ENCODE results near the gene ALDH1A1.

Gene ALDH1A1

GRCh38 chr9:72894342-72894741, 58.5 kb downstream of the ALDH1A1 start (continued):
- TF ChIP-seq, protein P1, sequence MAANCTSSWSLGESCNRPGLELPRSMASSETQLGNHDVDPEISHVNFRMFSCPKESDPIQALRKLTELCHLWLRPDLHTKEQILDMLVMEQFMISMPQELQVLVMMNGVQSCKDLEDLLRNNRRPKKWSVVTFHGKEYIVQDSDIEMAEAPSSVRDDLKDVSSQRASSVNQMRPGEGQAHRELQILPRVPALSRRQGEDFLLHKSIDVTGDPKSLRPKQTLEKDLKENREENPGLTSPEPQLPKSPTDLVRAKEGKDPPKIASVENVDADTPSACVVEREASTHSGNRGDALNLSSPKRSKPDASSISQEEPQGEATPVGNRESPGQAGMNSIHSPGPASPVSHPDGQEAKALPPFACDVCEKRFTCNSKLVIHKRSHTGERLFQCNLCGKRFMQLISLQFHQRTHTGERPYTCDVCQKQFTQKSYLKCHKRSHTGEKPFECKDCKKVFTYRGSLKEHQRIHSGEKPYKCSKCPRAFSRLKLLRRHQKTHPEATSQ (tag by site-specific recombination; IDR thresholded peaks at IDR 0.05): no peak

- H3K9me3 ChIP-seq (ENCODE audit: control insufficient read depth, insufficient read depth, low read depth, low read length): no peaks in the 10 kb centered on the region
- H3K36me3 ChIP-seq (ENCODE audit: control insufficient read depth in 2 of 2, insufficient read depth in 1 of 2, low read length in 2 of 2): no peaks in the 10 kb centered on the region
- CTCF ChIA-PET: no interaction called here
- no peak for TF ChIP-seq KLF9 (tag by site-specific recombination; IDR thresholded peaks at IDR 0.05; ENCODE audit: low read depth)
- no peak for TF ChIP-seq ZNF292 (tag by site-specific recombination; IDR thresholded peaks at IDR 0.05; ENCODE audit: borderline replicate concordance, low read depth)
- TF ChIP-seq, protein P2, sequence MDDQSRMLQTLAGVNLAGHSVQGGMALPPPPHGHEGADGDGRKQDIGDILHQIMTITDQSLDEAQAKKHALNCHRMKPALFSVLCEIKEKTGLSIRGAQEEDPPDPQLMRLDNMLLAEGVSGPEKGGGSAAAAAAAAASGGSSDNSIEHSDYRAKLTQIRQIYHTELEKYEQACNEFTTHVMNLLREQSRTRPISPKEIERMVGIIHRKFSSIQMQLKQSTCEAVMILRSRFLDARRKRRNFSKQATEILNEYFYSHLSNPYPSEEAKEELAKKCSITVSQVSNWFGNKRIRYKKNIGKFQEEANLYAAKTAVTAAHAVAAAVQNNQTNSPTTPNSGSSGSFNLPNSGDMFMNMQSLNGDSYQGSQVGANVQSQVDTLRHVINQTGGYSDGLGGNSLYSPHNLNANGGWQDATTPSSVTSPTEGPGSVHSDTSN (CRISPR knock-in tag; IDR thresholded peaks at IDR 0.05): no peak
- no peak for TF ChIP-seq ZNF747 (tag by site-specific recombination; IDR thresholded peaks at IDR 0.05)
- TF ChIP-seq ZFHX2 (tag by site-specific recombination; conservative IDR thresholded peaks at IDR 0.05): no peak
- no peak for TF ChIP-seq GFI1B (tag by site-specific recombination; IDR thresholded peaks at IDR 0.05)
- no peak for TF ChIP-seq ZBTB17 (tag by site-specific recombination; IDR thresholded peaks at IDR 0.05)
- TF ChIP-seq ZNF19 (tag by site-specific recombination; IDR thresholded peaks at IDR 0.05; ENCODE audit: low read depth): no peak
- no peak for TF ChIP-seq ZNF791 (tag by site-specific recombination; IDR thresholded peaks at IDR 0.05)
- TF ChIP-seq ZFP3 (tag by site-specific recombination; IDR thresholded peaks at IDR 0.05; ENCODE audit: low read depth): no peak
- no peak for TF ChIP-seq ZNF112 (tag by site-specific recombination; IDR thresholded peaks at IDR 0.05)
- TF ChIP-seq ZNF423 (tag by site-specific recombination; IDR thresholded peaks at IDR 0.05): no peak
- TF ChIP-seq ATF2 (tag by site-specific recombination; IDR thresholded peaks at IDR 0.05; ENCODE audit: low read depth): no peak
- TF ChIP-seq MZF1 (tag by site-specific recombination; IDR thresholded peaks at IDR 0.05; ENCODE audit: borderline replicate concordance): no peak
- no peak overlapping the region for H3K4me3 ChIP-seq (ENCODE audit: low read depth, low read length)
- H3K4me1 ChIP-seq (ENCODE audit: control insufficient read depth, insufficient read depth, low read length): no peaks in the 10 kb centered on the region
- no peak overlapping the region for H3K27ac ChIP-seq (ENCODE audit: extremely low read depth, low read depth, low read length)
- POLR2A ChIA-PET: no interaction called here
Observed at GRCh38 chr9:72893437-72893836, 59.4 kb downstream of the ALDH1A1 start.

DNA sequence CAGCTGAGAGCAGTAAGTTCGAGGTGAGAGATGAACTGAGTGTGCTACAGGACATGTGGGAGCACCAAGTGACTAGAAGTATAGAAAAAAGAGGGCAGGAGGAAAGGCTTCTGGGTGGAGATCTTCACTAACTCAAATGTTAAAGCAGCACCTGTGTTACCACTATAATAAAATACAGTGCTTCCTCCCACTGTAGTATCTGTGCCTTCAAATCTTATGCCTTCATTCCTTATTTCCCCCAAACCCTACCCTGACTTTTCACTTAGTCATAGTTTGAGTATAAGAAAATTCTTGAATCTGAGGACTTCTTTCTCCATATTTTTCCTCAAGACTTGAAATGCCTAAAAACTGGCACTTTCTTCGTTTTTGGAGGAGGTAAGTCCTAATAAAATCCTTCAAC, 61.8 kb downstream of the ALDH1A1 start:
- POLR2A ChIA-PET: no interaction called here
- CTCF ChIA-PET: no interaction called here
- H3K4me1 ChIP-seq (ENCODE audit: control insufficient read depth, insufficient read depth, low read length): no peaks in the 10 kb centered on the region
- H3K27ac ChIP-seq (ENCODE audit: extremely low read depth, low read depth, low read length): no peak overlapping the region
- no peaks in the 10 kb centered on the region for H3K9me3 ChIP-seq (ENCODE audit: control insufficient read depth, insufficient read depth, low read depth, low read length)
- no peaks in the 10 kb centered on the region for H3K36me3 ChIP-seq (ENCODE audit: control insufficient read depth in 2 of 2, insufficient read depth in 1 of 2, low read length in 2 of 2)
- no peak overlapping the region for H3K4me3 ChIP-seq (ENCODE audit: low read depth, low read length)
- TF ChIP-seq ZNF791 (tag by site-specific recombination; IDR thresholded peaks at IDR 0.05): no peak
- TF ChIP-seq ZNF548 (tag by site-specific recombination; IDR thresholded peaks at IDR 0.05): no peak
- TF ChIP-seq ZNF350 (tag by site-specific recombination; IDR thresholded peaks at IDR 0.05): no peak
- no peak for TF ChIP-seq TCF7L2 (IDR thresholded peaks at IDR 0.05; ENCODE audit: borderline replicate concordance, low read depth, low read length)
- TF ChIP-seq ZSCAN18 (tag by site-specific recombination; IDR thresholded peaks at IDR 0.05): no peak
- no peak for TF ChIP-seq ZSCAN30 (tag by site-specific recombination; IDR thresholded peaks at IDR 0.05)
- TF ChIP-seq ZNF843 (tag by site-specific recombination; IDR thresholded peaks at IDR 0.05): no peak
- TF ChIP-seq, protein P2 (CRISPR knock-in tag; IDR thresholded peaks at IDR 0.05): no peak
- TF ChIP-seq ZNF266 (tag by site-specific recombination; IDR thresholded peaks at IDR 0.05; ENCODE audit: low read depth): no peak
- TF ChIP-seq ZNF580 (tag by site-specific recombination; IDR thresholded peaks at IDR 0.05): no peak
- no peak for TF ChIP-seq ZNF174 (tag by site-specific recombination; IDR thresholded peaks at IDR 0.05)
- no peak for TF ChIP-seq ZNF513 (tag by site-specific recombination; IDR thresholded peaks at IDR 0.05)
- no peak for TF ChIP-seq ZNF747 (tag by site-specific recombination; IDR thresholded peaks at IDR 0.05)
- no peak for TF ChIP-seq ZNF140 (tag by site-specific recombination; IDR thresholded peaks at IDR 0.05)

All from HEK293 (cell line).